Activated CD4-positive, alpha-beta T cell treated with anti-CD3 and anti-CD28 coated beads, Interleukin-2, amount 50 U/mL, for 48 hours (primary cell): ENCODE measurements around the gene SDC1.
"Not testable (repeated sequence)": the region's sequence is repeated elsewhere in the genome, so short reads cannot be mapped to it uniquely, and the experiment has no call there.

Source experiments
- DNase-seq, 2 experiments: peaks; one replicate each; pipeline ENCODE4 v3.0.0-alpha.2; 2020

The SDC1 gene, protein sequence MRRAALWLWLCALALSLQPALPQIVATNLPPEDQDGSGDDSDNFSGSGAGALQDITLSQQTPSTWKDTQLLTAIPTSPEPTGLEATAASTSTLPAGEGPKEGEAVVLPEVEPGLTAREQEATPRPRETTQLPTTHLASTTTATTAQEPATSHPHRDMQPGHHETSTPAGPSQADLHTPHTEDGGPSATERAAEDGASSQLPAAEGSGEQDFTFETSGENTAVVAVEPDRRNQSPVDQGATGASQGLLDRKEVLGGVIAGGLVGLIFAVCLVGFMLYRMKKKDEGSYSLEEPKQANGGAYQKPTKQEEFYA

DNA sequence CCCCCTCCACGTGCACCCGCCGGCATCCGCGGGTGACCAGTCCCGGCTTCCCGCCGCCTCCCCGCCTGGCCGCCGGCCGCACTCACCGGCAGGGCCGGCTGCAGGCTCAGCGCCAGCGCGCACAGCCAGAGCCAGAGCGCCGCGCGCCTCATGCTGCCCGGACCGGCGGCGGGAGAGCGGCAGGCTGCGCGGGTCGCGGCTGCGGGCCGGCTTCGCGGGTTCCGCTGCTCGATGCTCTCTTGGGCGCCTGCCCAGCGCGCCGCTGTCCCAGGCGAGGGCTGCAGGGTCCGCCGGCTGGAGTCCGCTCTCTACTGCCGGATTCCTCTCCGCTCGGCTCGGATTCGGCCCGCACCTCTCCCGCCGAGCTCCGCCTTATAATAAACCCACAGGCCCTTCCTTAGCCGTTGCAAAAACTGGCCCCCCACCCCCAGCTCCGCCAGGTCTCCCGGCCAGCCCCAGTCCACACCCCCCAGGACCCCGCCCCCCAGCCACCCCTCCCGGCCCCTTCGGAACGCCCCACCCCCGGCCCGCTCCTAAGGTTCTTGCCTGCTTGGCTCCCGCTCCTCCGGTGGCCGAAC lies at the start of gene SDC1:
Gene SDC1 (minus strand): TSS at position 415 of the 578 bp plus-strand sequence. CDS start 263 bp downstream, at position 152.
- peak; percentile 13 to 19 for DNase-seq

DNA sequence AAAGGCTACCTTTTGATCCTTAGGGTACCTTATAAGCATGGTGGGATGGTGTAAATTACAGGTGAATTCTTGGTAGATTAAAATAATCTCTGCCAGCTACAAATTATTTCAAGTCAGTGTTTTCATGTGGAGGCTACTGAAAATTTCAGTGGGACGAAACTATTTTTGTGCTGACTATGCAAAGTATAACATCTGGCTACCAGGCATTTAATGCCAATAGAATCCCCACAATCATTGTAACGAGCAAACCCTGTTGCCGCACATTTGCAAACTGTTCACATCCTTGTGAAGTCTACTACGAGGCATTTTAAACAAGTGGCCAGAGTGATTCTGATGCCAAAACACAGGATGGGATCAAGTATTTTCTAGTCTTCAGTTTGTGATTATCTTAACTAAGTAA lies 48.1 kb upstream of the SDC1 start:
- DNase-seq, result no peak

GRCh38 chr2:20268317-20268716 lies 43.4 kb upstream of the SDC1 start:
- DNase-seq, result not testable (repeated sequence)

DNA sequence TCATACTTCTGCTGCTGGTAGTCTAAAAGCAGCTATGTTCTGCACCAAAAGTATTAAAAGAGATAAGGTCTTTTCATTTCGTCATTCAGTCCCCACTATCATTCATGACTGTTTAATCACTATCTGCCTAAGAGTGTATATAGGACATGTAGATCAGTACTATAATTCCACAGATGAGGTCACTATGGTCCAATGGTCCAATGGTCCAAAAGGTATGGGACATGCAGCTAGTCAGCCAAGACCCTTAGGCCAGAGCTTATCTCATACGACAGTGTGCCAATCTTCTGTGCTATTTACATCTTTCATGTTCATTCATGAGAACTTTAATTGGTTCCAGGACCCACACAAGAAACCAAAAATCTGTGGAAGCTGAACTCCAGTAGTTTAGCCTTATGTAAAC lies 42.6 kb upstream of the SDC1 start:
- DNase-seq, result no peak

- DNase-seq, result no peak
Measured at GRCh38 chr2:20264629-20265028, 39.7 kb upstream of the SDC1 start.

GRCh38 chr2:20257411-20257810 lies 32.5 kb upstream of the SDC1 start:
- DNase-seq, result no peak

- no peak for DNase-seq
Measured at GRCh38 chr2:20254731-20255130, 29.8 kb upstream of the SDC1 start.

DNA sequence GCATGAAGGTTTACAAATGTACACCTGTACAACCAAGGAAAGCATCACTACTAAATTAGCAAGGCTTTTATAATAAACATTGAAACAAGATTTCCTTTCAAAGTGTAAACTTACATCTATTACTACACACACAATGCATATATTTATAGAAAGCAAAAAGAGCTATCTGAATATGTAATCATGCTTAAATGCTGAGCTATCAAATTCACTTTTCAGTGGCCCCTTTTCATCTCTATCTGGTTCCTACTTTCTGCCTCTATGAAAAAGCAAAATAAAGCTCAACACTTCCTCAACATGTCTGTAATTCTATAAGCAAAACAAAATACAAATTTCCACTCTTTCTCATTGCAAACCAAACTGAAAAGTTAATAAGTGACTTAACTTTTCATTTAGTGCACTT lies 25.5 kb upstream of the SDC1 start:
- DNase-seq, result no peak

- no peak for DNase-seq
Measured at GRCh38 chr2:20249170-20249569, 24.2 kb upstream of the SDC1 start.

- no peak for DNase-seq
Measured at GRCh38 chr2:20247084-20247483, 22.2 kb upstream of the SDC1 start.

DNA sequence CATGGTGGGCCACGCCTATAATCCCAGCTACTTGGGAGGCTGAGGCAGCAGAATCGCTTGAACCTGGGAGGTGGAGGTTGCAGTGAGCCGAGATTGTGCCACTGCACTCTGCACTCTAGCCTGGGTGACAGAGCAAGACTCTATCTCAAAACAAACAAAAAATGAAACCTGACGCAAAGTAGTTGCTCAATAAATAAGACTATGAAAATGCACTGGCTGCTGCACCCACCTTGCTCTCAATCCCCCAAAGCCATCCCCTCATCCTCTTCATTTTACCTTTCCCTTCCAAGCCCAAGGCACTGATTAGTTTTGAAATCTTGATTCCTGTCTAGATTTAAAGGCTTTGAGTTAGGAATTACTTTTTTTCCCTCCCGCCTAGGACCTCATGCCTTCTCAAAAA lies 18.7 kb upstream of the SDC1 start:
- DNase-seq, result not testable (repeated sequence)

DNA sequence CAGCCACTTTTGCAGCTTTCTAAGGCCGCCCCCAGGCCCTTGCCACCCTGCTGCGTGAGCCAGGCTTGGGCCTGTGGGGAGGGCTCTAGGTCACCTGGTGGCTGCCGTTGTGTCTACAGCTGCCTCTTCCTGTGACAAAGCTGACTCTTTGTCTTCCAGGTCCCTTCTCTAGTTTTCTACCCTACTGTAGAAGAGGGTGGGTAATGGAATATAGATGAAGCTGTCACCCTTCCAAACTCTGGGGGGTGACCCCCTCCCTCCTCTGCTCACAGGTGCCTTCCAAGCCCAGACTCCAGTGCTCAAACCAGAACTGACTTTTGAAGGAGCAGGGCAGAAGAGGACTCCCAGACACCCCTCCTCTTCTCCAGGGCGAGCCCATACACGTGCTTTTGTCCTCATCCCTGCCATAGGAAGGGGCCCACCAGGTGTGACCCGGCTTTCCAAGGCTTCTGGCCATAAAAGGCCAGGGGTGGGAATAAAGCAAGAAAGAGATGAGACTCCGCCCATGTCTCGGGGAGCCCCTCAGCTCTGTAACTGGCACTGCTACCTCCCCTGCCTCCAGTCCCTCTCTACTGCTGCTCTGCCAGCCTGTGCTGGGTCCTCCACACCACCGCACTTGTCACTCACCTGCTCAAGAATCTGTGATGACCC lies 17.9 kb upstream of the SDC1 start:
- no peak for DNase-seq

DNA sequence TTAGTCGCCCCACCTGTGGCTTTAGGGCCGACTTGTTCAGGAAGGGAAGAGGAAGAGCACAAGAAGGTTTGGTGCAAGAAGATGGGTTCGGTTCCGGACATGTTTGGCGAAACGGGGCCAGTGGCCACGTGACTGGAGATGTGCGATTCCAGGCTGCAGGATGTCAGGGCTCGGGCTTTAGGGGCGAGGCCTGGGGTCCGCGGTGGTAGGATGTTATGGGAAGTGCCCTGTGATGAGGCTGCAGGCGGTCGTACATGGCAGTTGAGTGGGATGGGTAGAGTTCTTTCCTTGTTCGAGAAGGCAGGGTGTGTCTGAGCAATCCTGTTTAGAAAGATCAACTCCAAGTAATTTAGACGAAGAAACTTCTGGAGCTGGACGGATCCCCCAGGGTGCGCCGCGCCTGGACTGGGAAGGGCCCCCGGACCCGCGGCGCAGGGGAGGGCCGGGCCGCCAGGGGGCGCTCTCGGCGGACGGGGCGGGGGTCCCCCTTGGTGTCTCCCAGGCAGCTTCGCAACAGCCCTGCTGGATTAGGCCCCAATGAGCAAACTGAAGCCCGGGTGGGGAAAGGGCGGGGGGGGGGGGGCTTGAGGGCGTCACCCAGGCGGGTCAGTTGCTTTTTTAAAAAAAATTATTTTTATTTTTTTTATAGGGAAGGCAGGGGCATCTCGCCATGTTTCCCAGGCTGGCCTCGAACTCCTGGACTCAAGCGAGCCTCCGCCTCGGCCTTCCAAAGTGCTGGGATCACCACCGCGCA lies 17.2 kb upstream of the SDC1 start:
- peak; percentile 40 to 44 for DNase-seq

GRCh38 chr2:20240291-20240690 lies 15.4 kb upstream of the SDC1 start:
- DNase-seq, result not testable (repeated sequence)

GRCh38 chr2:20236496-20236895 lies 11.6 kb upstream of the SDC1 start:
- no peak for DNase-seq

- DNase-seq, result no peak
Measured at GRCh38 chr2:20235655-20236305, 10.8 kb upstream of the SDC1 start.

GRCh38 chr2:20234597-20234996 lies 9.7 kb upstream of the SDC1 start:
- not testable (repeated sequence) for DNase-seq

- no peak for DNase-seq
Measured at GRCh38 chr2:20232837-20233207, 7.9 kb upstream of the SDC1 start.

DNA sequence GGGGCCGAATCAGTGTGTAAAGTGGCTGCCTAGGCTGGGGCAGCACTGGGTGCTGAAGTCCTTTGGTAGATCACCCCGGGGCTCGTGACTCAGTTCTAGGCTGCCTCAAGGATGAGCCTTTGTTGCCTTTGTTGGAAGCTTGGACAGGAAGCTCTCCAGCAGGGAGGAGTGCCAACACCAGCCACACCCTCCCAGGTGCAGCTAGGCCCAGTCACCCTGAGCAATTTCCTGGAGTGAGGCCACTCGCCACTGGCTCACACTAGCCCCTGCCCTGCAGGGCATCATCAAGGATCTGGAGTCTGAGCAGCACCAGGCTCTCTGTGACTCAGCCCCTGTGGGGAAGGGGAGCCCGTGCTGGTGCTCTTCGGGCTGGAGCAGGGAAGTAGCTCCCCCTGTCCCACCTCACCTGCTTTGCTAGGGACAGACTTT lies 6.7 kb upstream of the SDC1 start:
- no peak for DNase-seq

DNA sequence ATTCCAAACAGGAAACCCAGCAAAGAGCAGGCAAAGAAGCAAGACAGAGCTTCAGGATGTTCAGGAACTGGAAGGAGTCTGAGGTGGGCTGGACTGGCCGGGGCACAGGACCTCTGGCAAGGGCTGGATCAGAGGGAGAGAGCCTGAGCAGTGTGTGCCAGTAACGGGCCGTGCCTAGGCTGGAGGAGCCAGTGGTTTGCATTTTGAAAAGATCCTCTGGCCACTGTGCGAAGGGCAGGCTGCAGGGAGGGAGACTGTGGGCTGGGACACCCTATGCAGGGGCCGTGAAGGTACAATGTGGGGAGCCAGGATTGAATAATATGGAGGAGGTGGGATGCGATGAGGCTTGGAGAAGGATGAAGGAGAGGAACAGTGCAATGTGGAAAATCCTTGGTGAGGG lies 6.2 kb upstream of the SDC1 start:
- DNase-seq, result no peak

GRCh38 chr2:20230114-20230425 lies 5.1 kb upstream of the SDC1 start:
- DNase-seq, result no peak

- DNase-seq, result no peak
Measured at GRCh38 chr2:20229322-20230113, 4.6 kb upstream of the SDC1 start.
